GM04503 (cell line): ENCODE results near the gene LIN54.
"Not testable (repeated sequence)": the region's sequence is repeated elsewhere in the genome, so short reads cannot be mapped to it uniquely, and the experiment has no call there.

ENCODE experiments used
- DNase-seq: peaks from one replicate; pipeline ENCODE4 v3.0.0-alpha.2; 2012; ENCODE audit warnings: low read depth

LIN54 gene

GRCh38 chr4:83010522-83011318 is at the start of gene LIN54:
TSS of gene LIN54 (minus strand) at chr4:83010823. CDS start at chr4:82984844, 25,979 bp downstream.
- no peak for DNase-seq

- no peak for DNase-seq
These were observed 44.3 kb upstream of the LIN54 start for GRCh38 chr4:83054928-83055327.

GRCh38 chr4:83048781-83049180 is 38.2 kb upstream of the LIN54 start:
- not testable (repeated sequence) for DNase-seq

- no peak for DNase-seq
These were observed 36.3 kb upstream of the LIN54 start for GRCh38 chr4:83046693-83047473.

GRCh38 chr4:83043801-83044407 is 33.3 kb upstream of the LIN54 start:
- DNase-seq = peak; percentile 58

GRCh38 chr4:83043157-83043556 is 32.5 kb upstream of the LIN54 start:
- DNase-seq = not testable (repeated sequence)

- no peak for DNase-seq
These were observed 29.6 kb upstream of the LIN54 start for GRCh38 chr4:83040269-83040668.

- no peak for DNase-seq
These were observed 26.5 kb upstream of the LIN54 start for GRCh38 chr4:83036991-83037665.

GRCh38 chr4:83034630-83035494 is 24.2 kb upstream of the LIN54 start, which contains the start of gene COPS4:
TSS of gene COPS4 (plus strand) at chr4:83035183. CDS start at chr4:83035225, 42 bp downstream.
- peak; percentile 100 for DNase-seq

- DNase-seq = no peak
These were observed 19.1 kb upstream of the LIN54 start for GRCh38 chr4:83029688-83030087.

GRCh38 chr4:83028976-83029375 is 18.4 kb upstream of the LIN54 start:
- no peak for DNase-seq

GRCh38 chr4:83025563-83025962 is 14.9 kb upstream of the LIN54 start:
- no peak for DNase-seq

GRCh38 chr4:83024233-83024632 is 13.6 kb upstream of the LIN54 start:
- DNase-seq = no peak

GRCh38 chr4:83023599-83023998 is 13.0 kb upstream of the LIN54 start:
- not testable (repeated sequence) for DNase-seq

- no peak for DNase-seq
These were observed 12.3 kb upstream of the LIN54 start for GRCh38 chr4:83022724-83023450.

- DNase-seq = no peak
These were observed 9.3 kb upstream of the LIN54 start for GRCh38 chr4:83019794-83020494.

- no peak for DNase-seq
These were observed 3.3 kb upstream of the LIN54 start for GRCh38 chr4:83013902-83014301.

- DNase-seq = no peak
These were observed 2.8 kb upstream of the LIN54 start for GRCh38 chr4:83013420-83013867.

GRCh38 chr4:83012687-83013419 is 2.2 kb upstream of the LIN54 start:
- peak; percentile 84 for DNase-seq
